Superior temporal gyrus (tissue), 1 donor: ENCODE data around the gene L2HGDH.

Experiments used
- DNase-seq: peaks from one replicate; pipeline ENCODE4 v3.0.0-alpha.2; 2016; ENCODE audit errors: extremely low spot score

L2HGDH gene

GRCh38 chr14:50288146-50288545, 23.9 kb downstream of the L2HGDH start:
- DNase-seq, result no peak

GRCh38 chr14:50285861-50286260, 26.2 kb downstream of the L2HGDH start:
- DNase-seq, result no peak

GRCh38 chr14:50272498-50272897, 39.5 kb downstream of the L2HGDH start:
- DNase-seq, result no peak

- DNase-seq, result no peak
Measured at GRCh38 chr14:50270932-50271331, 41.1 kb downstream of the L2HGDH start.

- no peak for DNase-seq
Measured at GRCh38 chr14:50265029-50265428, 47.0 kb downstream of the L2HGDH start.

GRCh38 chr14:50263321-50263720, 48.7 kb downstream of the L2HGDH start:
- no peak for DNase-seq

GRCh38 chr14:50262865-50263264, 49.2 kb downstream of the L2HGDH start:
- no peak for DNase-seq

GRCh38 chr14:50260511-50260910, 51.5 kb downstream of the L2HGDH start:
- peak; percentile 47 for DNase-seq

GRCh38 chr14:50260072-50260471, 52.0 kb downstream of the L2HGDH start:
- DNase-seq, result no peak

GRCh38 chr14:50257732-50258131, 54.3 kb downstream of the L2HGDH start:
- DNase-seq, result no peak

- no peak for DNase-seq
Measured at GRCh38 chr14:50254248-50254647, 57.8 kb downstream of the L2HGDH start.

GRCh38 chr14:50249136-50249775, 62.8 kb downstream of the L2HGDH start:
- no peak for DNase-seq

- no peak for DNase-seq
Measured at GRCh38 chr14:50247245-50247644, 64.8 kb downstream of the L2HGDH start.

GRCh38 chr14:50242566-50243310, 69.3 kb downstream of the L2HGDH start:
- no peak for DNase-seq

GRCh38 chr14:50242096-50242495, 69.9 kb downstream of the L2HGDH start:
- DNase-seq, result no peak

- no peak for DNase-seq
Measured at GRCh38 chr14:50237427-50237826, 74.6 kb downstream of the L2HGDH start.

- no peak for DNase-seq
Measured at GRCh38 chr14:50233951-50234250, 78.1 kb downstream of the L2HGDH start.

- DNase-seq, result no peak
Measured at GRCh38 chr14:50233166-50233950, 78.7 kb downstream of the L2HGDH start.

GRCh38 chr14:50232276-50232642, 79.8 kb downstream of the L2HGDH start:
- DNase-seq, result peak; percentile 38

- DNase-seq, result peak; percentile 88
Measured at GRCh38 chr14:50231475-50232275, 80.4 kb downstream of the L2HGDH start, which contains the start of gene SOS2. Gene SOS2 (minus strand): TSS chr14:50231578. CDS start chr14:50231283, 295 bp downstream.

- peak; percentile 63 for DNase-seq
Measured at GRCh38 chr14:50230701-50231474, 81.1 kb downstream of the L2HGDH start.
